Effector memory CD4-positive, alpha-beta T cell (primary cell): ENCODE measurements around the gene DUSP7.

Experiments used
- DNase-seq, 3 donors: peaks; one replicate each; pipeline ENCODE4 v3.0.0-alpha.2; 2020
- H3K27ac ChIP-seq: 2 replicates; pipeline ENCODE4 v1.7.0; 2013; ENCODE audit warnings: mild to moderate bottlenecking, low read length, moderate library complexity; ENCODE audit not compliant: insufficient read depth, poor library complexity, severe bottlenecking
- H3K27me3 ChIP-seq: replicated peaks from 2 replicates; pipeline ENCODE4 v1.7.0; 2013; ENCODE audit warnings: mild to moderate bottlenecking, low read length; ENCODE audit not compliant: insufficient read depth, control insufficient read depth, poor library complexity, severe bottlenecking
- H3K36me3 ChIP-seq: 2 replicates; pipeline ENCODE4 v1.7.0; 2013; ENCODE audit warnings: mild to moderate bottlenecking, low read length, moderate library complexity; ENCODE audit not compliant: control insufficient read depth, insufficient read depth
- H3K4me1 ChIP-seq: 2 replicates; pipeline ENCODE4 v1.7.0; 2013; ENCODE audit warnings: low read length, mild to moderate bottlenecking; ENCODE audit not compliant: control insufficient read depth, insufficient read depth, poor library complexity, severe bottlenecking
- H3K4me3 ChIP-seq: 2 replicates; pipeline ENCODE4 v1.7.0; 2013; ENCODE audit warnings: low read length, low read depth, mild to moderate bottlenecking; ENCODE audit not compliant: insufficient read depth, poor library complexity, severe bottlenecking
- H3K9me3 ChIP-seq: 2 replicates; pipeline ENCODE4 v1.7.0; 2013; ENCODE audit warnings: mild to moderate bottlenecking, low read length, moderate library complexity; ENCODE audit not compliant: control insufficient read depth

The DUSP7 gene

DNA sequence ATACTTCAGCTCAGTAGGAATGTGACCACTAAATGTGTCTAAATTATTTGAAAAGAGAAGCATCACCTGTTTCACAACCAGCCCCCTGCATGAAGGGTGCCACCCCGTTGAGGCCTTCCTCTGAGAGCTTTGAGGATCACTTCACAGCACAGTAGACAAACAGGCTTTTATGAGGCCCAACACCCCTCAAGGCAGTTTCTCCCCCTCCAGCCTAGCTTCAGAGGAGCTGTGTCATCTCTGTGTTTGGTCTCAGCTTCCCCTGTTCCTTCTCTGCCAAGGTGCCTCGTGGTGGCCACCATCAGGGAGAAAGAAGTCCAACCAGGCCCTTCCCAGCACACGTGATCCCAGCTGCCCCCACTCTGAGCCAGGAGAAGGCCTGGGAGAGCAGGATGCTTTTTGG lies 21.6 kb upstream of the DUSP7 start:
- H3K4me1 ChIP-seq, result no peaks in the 10 kb centered on the region
- H3K9me3 ChIP-seq, result no peaks in the 10 kb centered on the region
- no peak for DNase-seq
- no peak overlapping the region for H3K4me3 ChIP-seq
- H3K27ac ChIP-seq, result no peak overlapping the region
- no peaks in the 10 kb centered on the region for H3K36me3 ChIP-seq
- H3K27me3 ChIP-seq, result no peaks in the 10 kb centered on the region

DNA sequence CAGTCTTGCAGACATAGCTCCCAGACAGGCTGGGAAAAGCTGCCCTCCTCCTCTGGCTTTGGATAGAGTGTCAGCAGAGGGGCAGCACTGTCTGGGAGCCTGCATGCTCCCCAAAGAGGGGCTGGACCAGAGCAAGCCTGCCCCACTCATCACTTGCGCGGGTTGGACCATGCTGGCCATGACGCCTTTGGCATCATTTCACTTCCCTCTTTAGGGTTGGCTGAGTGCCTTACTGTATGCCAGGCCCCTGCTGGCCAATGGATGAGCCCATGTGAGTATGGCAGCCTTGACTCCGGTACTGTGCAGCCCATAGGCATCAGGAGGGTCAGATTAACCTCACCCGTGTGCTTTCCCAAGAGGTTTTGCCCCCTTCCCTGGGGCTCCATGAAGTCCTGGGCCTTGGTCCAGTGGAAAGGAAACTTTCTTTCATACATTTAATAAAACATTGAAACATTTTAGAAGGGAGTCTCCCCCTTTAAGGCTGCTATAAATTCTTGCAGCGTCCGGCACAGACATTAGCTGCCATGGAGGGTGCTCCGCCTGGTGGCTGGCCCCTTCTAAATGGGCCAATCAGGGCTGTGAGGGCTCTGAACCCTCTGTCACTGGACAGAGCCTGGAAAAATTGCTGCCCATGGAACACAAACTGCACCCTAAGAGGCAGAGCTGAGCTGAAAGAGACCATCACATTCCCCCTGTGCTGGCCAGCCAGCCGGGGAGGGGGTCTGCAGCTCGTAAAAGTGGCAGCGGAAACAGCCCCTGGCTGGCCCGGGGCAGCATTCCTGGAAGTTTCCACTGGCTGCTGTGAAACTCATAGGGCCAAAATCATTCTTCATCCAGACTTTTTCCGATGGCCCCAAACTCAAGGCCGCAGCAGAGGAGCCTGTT lies 20.8 kb upstream of the DUSP7 start:
- no peak overlapping the region for H3K4me3 ChIP-seq
- H3K9me3 ChIP-seq, result no peaks in the 10 kb centered on the region
- DNase-seq, result no peak
- no peak overlapping the region for H3K27ac ChIP-seq
- no peaks in the 10 kb centered on the region for H3K36me3 ChIP-seq
- H3K27me3 ChIP-seq, result no peaks in the 10 kb centered on the region
- H3K4me1 ChIP-seq, result no peaks in the 10 kb centered on the region

DNA sequence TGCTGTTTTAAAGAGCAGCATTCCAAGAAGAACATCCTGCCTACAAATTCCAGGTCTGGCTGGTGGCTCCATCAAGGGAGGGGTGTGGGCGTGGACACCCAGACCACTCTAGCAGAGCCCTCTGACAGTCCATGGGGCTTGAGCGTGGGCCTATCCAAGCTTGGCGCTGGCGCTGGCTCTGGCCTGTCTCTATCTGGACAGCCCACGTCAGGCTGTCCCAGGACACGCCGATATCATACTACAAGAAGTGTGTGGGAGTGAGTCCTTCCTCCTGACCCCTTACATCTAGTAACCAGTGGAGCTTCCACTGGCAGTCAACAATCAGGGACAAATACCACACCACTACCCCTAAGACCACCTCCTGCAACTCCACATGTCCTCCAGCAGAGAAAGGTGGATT lies 17.1 kb upstream of the DUSP7 start:
- DNase-seq, result no peak
- no peaks in the 10 kb centered on the region for H3K27me3 ChIP-seq

DNA sequence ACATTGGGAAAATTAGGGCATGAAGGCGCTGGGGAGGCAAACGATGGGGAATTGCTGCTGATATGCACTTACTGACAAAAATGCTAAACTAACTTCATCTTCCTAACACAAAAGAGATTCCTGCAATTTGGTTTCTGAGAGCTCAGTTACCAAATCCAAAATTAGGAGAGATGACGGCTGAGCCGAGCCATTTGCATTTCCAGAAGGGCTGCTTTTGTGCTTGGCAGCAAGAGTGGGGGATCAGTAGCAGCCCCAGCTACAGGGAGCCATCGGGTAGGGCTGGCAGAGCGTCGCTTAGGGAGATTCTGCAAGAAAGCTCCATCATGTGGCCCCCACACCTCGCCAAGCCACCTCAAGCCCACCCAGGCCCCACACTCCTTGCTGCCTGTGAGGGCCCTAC lies 16.1 kb upstream of the DUSP7 start:
- no peaks in the 10 kb centered on the region for H3K9me3 ChIP-seq
- no peaks in the 10 kb centered on the region for H3K36me3 ChIP-seq
- no peaks in the 10 kb centered on the region for H3K27me3 ChIP-seq
- H3K4me1 ChIP-seq, result no peaks in the 10 kb centered on the region
- no peak for DNase-seq
- H3K4me3 ChIP-seq, result no peak overlapping the region
- no peak overlapping the region for H3K27ac ChIP-seq

More for the DNA sequence above, 17.1 kb upstream of the DUSP7 start:
- Histone ChIP-seq H3K9me3 (no peaks in the 10 kb centered on the region), H3K27ac (no peak overlapping the region), H3K4me1 (no peaks in the 10 kb centered on the region), H3K36me3 (no peaks in the 10 kb centered on the region), H3K4me3 (no peak overlapping the region)

DNA sequence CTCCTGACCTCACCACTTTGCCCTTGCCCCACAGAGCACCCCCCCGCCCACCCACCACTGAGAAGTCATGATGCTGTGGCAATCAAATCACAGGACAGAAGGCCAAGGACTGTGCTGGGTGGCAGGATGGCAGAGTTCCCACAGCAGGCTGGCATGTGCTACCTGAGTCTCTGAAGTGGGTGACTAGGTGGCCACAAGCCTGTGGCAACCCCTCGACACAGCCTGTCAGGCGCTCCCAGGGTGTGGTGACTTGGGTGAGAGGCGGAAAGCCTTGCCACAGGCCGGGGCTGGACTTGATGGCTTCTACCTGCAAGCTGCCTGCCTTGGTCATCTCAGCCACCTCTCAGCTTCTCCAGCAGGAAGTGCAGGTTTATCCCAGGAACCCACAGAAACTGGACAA lies 15.6 kb upstream of the DUSP7 start:
- H3K27me3 ChIP-seq, result no peaks in the 10 kb centered on the region
- no peaks in the 10 kb centered on the region for H3K36me3 ChIP-seq
- no peaks in the 10 kb centered on the region for H3K9me3 ChIP-seq
- DNase-seq, result no peak
- H3K4me3 ChIP-seq, result no peak overlapping the region
- H3K4me1 ChIP-seq, result no peaks in the 10 kb centered on the region
- no peak overlapping the region for H3K27ac ChIP-seq

DNA sequence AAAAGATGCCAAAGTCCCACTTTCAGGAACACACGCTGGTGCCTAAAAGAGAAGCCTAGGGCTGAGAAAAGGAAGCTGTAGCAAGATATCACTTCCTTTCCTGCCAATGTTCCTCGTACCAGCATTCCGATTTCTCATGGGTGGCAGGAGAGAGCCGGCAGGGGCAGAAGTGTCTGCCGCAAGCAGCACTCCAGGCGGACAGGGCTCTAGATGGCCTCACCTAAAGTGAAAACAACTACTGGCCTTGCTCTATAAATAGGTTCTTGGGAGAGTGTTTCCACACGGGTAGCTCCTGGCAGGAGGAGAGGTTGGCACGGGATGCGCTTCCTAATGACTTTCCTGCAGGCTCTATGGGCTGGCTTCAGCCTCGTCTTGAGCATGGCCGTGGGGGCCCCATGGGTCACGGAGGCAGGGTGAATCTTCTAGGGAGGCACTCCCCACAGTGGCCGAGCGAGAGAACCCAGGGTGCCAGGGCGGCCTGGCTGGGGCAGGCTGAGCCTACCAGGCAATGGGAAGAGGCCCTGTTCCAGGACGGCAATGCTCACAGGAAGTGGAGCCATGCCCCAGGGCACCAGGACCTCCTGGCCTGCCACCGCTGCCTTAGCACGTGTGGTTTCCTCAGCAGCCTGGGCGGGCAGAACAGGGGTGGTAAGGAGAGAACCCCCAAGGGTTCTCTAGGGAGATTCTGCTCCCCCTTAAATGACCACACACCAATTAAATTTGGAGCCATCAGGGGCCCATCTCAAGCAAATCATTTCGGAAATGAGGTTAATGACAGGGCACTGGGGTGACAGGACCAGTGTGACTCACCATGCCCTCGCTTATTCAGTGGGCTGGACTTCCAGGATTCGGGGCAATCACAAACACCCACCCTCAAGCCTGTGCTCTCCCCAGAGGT lies 14.6 kb upstream of the DUSP7 start:
- no peak for DNase-seq
- H3K4me1 ChIP-seq, result no peaks in the 10 kb centered on the region
- H3K36me3 ChIP-seq, result no peaks in the 10 kb centered on the region
- H3K4me3 ChIP-seq, result no peak overlapping the region
- no peaks in the 10 kb centered on the region for H3K27me3 ChIP-seq
- no peaks in the 10 kb centered on the region for H3K9me3 ChIP-seq
- no peak overlapping the region for H3K27ac ChIP-seq

DNA sequence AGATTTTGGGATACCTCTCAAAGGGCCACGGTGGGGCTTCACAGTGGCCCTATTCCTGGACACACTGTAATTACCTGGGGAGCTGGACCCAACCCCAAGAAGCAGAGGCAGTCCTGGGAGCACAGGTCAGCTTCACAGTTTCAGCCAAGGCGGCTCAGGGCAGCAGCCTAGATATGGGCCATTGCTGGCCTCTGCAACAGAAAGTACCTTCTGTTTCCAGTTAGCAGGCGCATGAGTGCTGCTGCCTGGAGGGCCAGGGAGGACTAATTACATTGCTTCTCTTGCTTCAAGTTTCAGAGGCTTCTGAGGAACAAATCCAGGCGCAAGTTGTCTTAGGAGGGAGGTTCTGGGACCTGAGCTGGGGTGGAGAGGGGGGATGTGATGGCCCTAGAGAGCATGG lies 13.5 kb upstream of the DUSP7 start:
- H3K4me1 ChIP-seq, result no peaks in the 10 kb centered on the region
- H3K27ac ChIP-seq, result no peak overlapping the region
- no peak overlapping the region for H3K4me3 ChIP-seq
- no peaks in the 10 kb centered on the region for H3K9me3 ChIP-seq
- H3K36me3 ChIP-seq, result no peaks in the 10 kb centered on the region
- DNase-seq, result no peak
- no peaks in the 10 kb centered on the region for H3K27me3 ChIP-seq

DNA sequence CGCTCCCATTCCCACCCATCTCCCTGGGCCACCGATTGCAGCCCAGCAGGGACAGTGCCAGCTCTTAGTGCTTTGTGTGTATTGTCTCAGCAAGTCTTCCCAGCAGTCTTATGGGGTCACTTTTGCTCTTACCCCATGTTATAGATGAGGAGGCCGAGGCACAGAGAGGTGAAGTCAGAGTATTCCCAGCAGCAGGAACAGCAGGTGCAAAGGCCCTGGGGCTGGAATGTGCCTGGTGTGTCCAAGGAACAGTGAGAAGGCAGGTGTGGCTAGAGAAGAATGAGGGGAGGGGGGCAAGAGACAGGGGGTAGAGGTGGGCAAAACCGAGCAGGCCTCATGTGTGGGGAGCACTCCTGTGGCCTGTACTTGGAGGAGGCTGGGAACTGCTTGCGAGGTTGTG lies 12.8 kb upstream of the DUSP7 start:
- Histone ChIP-seq H3K4me3 (no peak overlapping the region), H3K9me3 (no peaks in the 10 kb centered on the region), H3K4me1 (no peaks in the 10 kb centered on the region), H3K27ac (no peak overlapping the region), H3K27me3 (no peaks in the 10 kb centered on the region), H3K36me3 (no peaks in the 10 kb centered on the region)
- DNase-seq, result no peak

DNA sequence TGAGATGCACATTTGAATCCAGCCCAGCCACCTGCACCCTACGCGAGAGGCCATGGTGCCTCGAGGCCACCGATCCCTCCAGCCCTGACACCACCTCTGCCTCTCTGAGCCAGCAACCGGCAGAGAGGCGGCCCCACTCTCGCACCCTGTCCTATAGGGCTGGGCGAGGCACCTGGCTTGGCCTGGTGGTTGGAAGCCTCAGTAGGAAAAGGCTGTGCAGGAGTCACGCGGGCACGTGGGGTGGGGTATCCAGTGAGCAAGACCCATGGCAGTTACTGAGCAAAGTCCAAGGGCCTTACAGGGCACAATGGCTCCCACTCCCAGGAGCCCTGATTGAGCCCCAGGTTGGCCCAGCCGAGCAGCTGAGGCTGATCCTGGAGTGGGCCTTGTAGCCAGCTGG lies 12.4 kb upstream of the DUSP7 start:
- Histone ChIP-seq H3K27ac (no peak overlapping the region), H3K27me3 (no peaks in the 10 kb centered on the region), H3K36me3 (no peaks in the 10 kb centered on the region), H3K9me3 (no peaks in the 10 kb centered on the region), H3K4me1 (no peaks in the 10 kb centered on the region), H3K4me3 (no peak overlapping the region)
- DNase-seq, result no peak

DNA sequence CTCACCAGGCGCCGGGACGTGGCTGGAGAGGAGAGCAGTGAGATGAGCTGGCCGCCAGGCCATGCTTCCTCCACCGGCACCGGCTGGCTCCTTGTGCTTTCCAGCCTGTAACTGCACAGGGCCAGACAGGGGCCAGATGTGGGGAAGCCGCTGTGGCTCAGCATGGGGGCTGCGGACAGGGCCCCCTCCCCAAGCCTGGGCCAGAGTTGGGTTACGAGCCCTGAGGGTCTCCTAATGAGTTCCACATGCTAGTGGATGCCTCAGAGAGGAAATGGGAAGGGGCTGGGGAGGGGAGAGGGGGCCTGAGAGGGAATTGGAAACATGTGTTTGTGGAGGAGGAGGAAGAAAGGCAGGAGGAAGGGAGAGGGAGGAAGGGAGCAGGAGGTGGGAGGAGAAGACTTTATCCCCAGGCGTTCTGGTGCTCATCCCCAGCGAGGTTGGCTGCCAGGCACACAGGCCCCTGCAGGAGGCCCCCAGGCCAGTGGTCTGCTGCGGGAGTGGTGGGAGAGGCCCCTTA lies 11.7 kb upstream of the DUSP7 start:
- no peak for DNase-seq
- Histone ChIP-seq H3K9me3 (no peaks in the 10 kb centered on the region), H3K36me3 (no peaks in the 10 kb centered on the region), H3K4me1 (no peaks in the 10 kb centered on the region), H3K27ac (no peak overlapping the region), H3K27me3 (no peaks in the 10 kb centered on the region), H3K4me3 (no peak overlapping the region)
